GM12878 (cell line): Measurements from ENCODE around the gene CDC16. TPM values are rescaled to one million over a fixed set of nuclear protein-coding genes. Genes with fewer than 3 reads are reported as not detected.
"Not testable (repeated sequence)": the region's sequence is repeated elsewhere in the genome, so short reads cannot be mapped to it uniquely, and the experiment has no call there.

ENCODE experiments used
- ATAC-seq: fragments of 200-7000 bp; cut with Tn5 transposase; 3 replicates; pipeline ENCODE4 v1.9.1; 2020; ENCODE audit warnings: mild to moderate bottlenecking, moderate library complexity
- BruUV-seq: library from RNA; stranded (reverse); fragments of 400-500 nt; replicated peaks from 2 replicates; lab custom pipeline; 2021; lab: Mats Ljungman, UMichigan
- CTCF ChIA-PET: fragments of 300-600 bp; sonication (Branson Sonifier 250); formaldehyde crosslinking; extraction: SDS; loops from one replicate; lab custom pipeline; 2021; ENCODE audit warnings: inconsistent platforms; lab: Yijun Ruan, JAX
- POLR2A ChIA-PET: fragments of 350-600 bp; formaldehyde crosslinking; extraction: SDS; loops from one replicate; lab custom pipeline; 2021; ENCODE audit warnings: inconsistent platforms; lab: Charles Lee
- RAD21 ChIA-PET: fragments of 300-600 bp; sonication (Branson Sonifier 250); formaldehyde crosslinking; loops from one replicate; lab custom pipeline; 2023; ENCODE audit warnings: antibody characterized with exemption; ENCODE audit not compliant: unreplicated experiment; lab: Charles Lee
- SMC1A ChIA-PET: fragments of 300-600 bp; sonication (Branson Sonifier 250); formaldehyde crosslinking; loops from one replicate; lab custom pipeline; 2023; ENCODE audit not compliant: unreplicated experiment, uncharacterized antibody; lab: Charles Lee
- DNase-seq: peaks from one replicate; pipeline ENCODE4 v3.0.0-alpha.2; 2011; ENCODE audit warnings: low read depth, low spot score
- FAIRE-seq: peaks from 3 replicates; lab custom pipeline; 2011; peaks lifted over from hg19 to GRCh38; lab: Jason Lieb, UNC
- H2AFZ ChIP-seq: 2 replicates; pipeline ENCODE4 v1.6.0; 2011; ENCODE audit warnings: low read depth, low read length, control low read depth; ENCODE audit not compliant: control insufficient read depth
- H3K27ac ChIP-seq: 2 replicates; pipeline ENCODE4 v1.5.1; 2011; ENCODE audit warnings: control low read depth; ENCODE audit not compliant: control insufficient read depth, insufficient read depth
- H3K27me3 ChIP-seq, 2 experiments: replicated peaks in 1 of 2; 2 replicates each; pipeline versions ENCODE4 v1.6.0 to v1.6.1; 2011; ENCODE audit warnings: low read length in 1 of 2; ENCODE audit not compliant: control insufficient read depth in 2 of 2, insufficient read depth in 2 of 2
- H3K36me3 ChIP-seq, 2 experiments: 2 replicates each; pipeline ENCODE4 v1.5.1; 2011; ENCODE audit warnings: low read length in 1 of 2; ENCODE audit not compliant: control insufficient read depth in 2 of 2, insufficient read depth in 2 of 2
- H3K4me1 ChIP-seq: 2 replicates; pipeline ENCODE4 v1.6.1; 2011; ENCODE audit warnings: mild to moderate bottlenecking, low read length, moderate library complexity, mixed read lengths; ENCODE audit not compliant: control insufficient read depth, insufficient read depth
- H3K4me2 ChIP-seq: 2 replicates; pipeline ENCODE4 v1.6.0; 2011; ENCODE audit warnings: control low read depth; ENCODE audit not compliant: control insufficient read depth, insufficient read depth
- H3K4me3 ChIP-seq: fragments of 200-600 bp; sonication (generic); 2 replicates; pipeline ENCODE4 v1.5.1; 2016
- H3K79me2 ChIP-seq: 2 replicates; pipeline ENCODE4 v1.6.0; 2011; ENCODE audit warnings: low read length; ENCODE audit not compliant: control insufficient read depth, insufficient read depth
- H3K9ac ChIP-seq: 2 replicates; pipeline ENCODE4 v1.8.0; 2011; ENCODE audit warnings: low read length, control low read depth, mixed read lengths; ENCODE audit not compliant: control insufficient read depth, insufficient read depth
- H3K9me3 ChIP-seq: replicated peaks from 3 replicates; pipeline ENCODE4 v1.5.1; 2011; ENCODE audit warnings: mild to moderate bottlenecking, low read length; ENCODE audit not compliant: control insufficient read depth, insufficient read depth
- H4K20me1 ChIP-seq: 2 replicates; pipeline ENCODE4 v1.6.0; 2011; ENCODE audit not compliant: control insufficient read depth, insufficient read depth
- ATF7 ChIP-seq: fragments of 450-650 bp; IDR thresholded peaks from 2 replicates; pipeline ENCODE4 v1.6.1; 2016; ENCODE audit warnings: low read depth, mild to moderate bottlenecking
- BHLHE40 ChIP-seq, 2 experiments: fragments of 450-650 bp in 1 of 2; IDR thresholded peaks; 2 replicates each; pipeline ENCODE4 v1.6.1; 2011 to 2017; ENCODE audit warnings: low read depth in 2 of 2, borderline replicate concordance in 1 of 2, improper control_type of control experiment in 1 of 2, low read length in 1 of 2, mild to moderate bottlenecking in 1 of 2
- HSF1 ChIP-seq: fragments of 150-350 bp; IDR thresholded peaks from 2 replicates; pipeline ENCODE4 v1.6.1; 2014; ENCODE audit warnings: mild to moderate bottlenecking, low read depth, low read length
- NFYA ChIP-seq: IDR thresholded peaks from 2 replicates; pipeline ENCODE4 v1.6.1; 2011; ENCODE audit warnings: low read depth, mild to moderate bottlenecking, low read length, improper control_type of control experiment, borderline replicate concordance
- NFYB ChIP-seq: IDR thresholded peaks from 2 replicates; pipeline ENCODE4 v1.6.1; 2011; ENCODE audit warnings: low read depth, mild to moderate bottlenecking, low read length, improper control_type of control experiment, moderate library complexity; ENCODE audit not compliant: insufficient read depth
- SMAD5 ChIP-seq: IDR thresholded peaks from 2 replicates; pipeline ENCODE4 v1.6.1; 2016; ENCODE audit warnings: antibody characterized with exemption, low read depth
- SMARCA5 ChIP-seq: fragments of 450-650 bp; IDR thresholded peaks from 2 replicates; pipeline ENCODE4 v1.6.1; 2017; ENCODE audit warnings: mild to moderate bottlenecking
- USF1 ChIP-seq: IDR thresholded peaks from 2 replicates; pipeline ENCODE4 v1.6.1; 2011; ENCODE audit warnings: borderline replicate concordance, low read depth, mild to moderate bottlenecking, moderate library complexity, mixed read lengths, low read length; ENCODE audit not compliant: insufficient read depth; ENCODE audit errors: extremely low read length
- ZNF24 ChIP-seq: fragments of 450-650 bp; IDR thresholded peaks from 2 replicates; pipeline ENCODE4 v1.6.1; 2017; ENCODE audit warnings: antibody characterized with exemption, mild to moderate bottlenecking
- WGBS: methylation state at CpG from one replicate; pipeline ENCODE4 v1.1.6; 2016; ENCODE audit warnings: low lambda C conversion rate; ENCODE audit not compliant: insufficient replicate concordance, insufficient coverage; ENCODE audit errors: missing lambda C conversion rate; 5-methylcytosine and 5-hydroxymethylcytosine counted together
- in situ Hi-C: fragments of 300-500 bp; cut with MboI; formaldehyde crosslinking; loops from 9 replicates; pipeline ENCODE4 v1.14.3; 2018; ENCODE audit warnings: mixed read lengths
- intact Hi-C: fragments of 100-400 bp; cut with micrococcal nuclease; formaldehyde crosslinking; loops from one replicate; pipeline ENCODE4 v1.14.2; 2022; ENCODE audit not compliant: unreplicated experiment
- polyA plus RNA-seq, 11 experiments: library from polyadenylated mRNA; depleted of rRNA in 4 of 11; unstranded in 6 of 11; stranded (reverse) in 5 of 11; fragments of >200 nt; fragmentation: Nextera tagmentation in 4 of 11; fragmentation: Illumina TruSeq in 1 of 11; extraction: Ambion mirVana in 4 of 11; extraction: Trizol in 1 of 11; gene quantifications; 1 replicate in 1 of 11; 2 replicates in 10 of 11; pipeline versions ENCODE4 v1.2.1 to v1.2.3, GENCODE V29; 2011 to 2016; ENCODE audit warnings: inconsistent platforms in 2 of 11, missing spikeins in 2 of 11, low read depth in 1 of 11
- total RNA-seq, 4 experiments: library from RNA; depleted of rRNA in 3 of 4; stranded (reverse); fragments of >200 nt in 3 of 4; fragmentation: Illumina TruSeq in 1 of 4; extraction: Trizol in 1 of 4; gene quantifications; 2 replicates each; pipeline versions ENCODE4 v1.2.1 to v1.2.3, GENCODE V29; 2013 to 2021

Gene CDC16
- total and polyA plus RNA-seq, 10 of the 15 experiments (the other 5 are each of a cell fraction or from before 2014, with no cell fraction given) = 15.4 to 92.9 (median 31.4) TPM

- no TSS peak for BruUV-seq
- no peaks in the 10 kb centered on the region for H3K4me1 ChIP-seq
- FAIRE-seq (no peak), ATAC-seq (no peak), DNase-seq (no peak)
- H4K20me1 ChIP-seq = no peaks in the 10 kb centered on the region
- 97% methylated on average over 7 of the region's 7 CpGs for WGBS
- RAD21 ChIA-PET = no interaction called here
- intact Hi-C loops = no loop called here
- H2AFZ ChIP-seq = no peak overlapping the region
- H3K27me3 ChIP-seq = no peaks in the 10 kb centered on the region
- SMC1A ChIA-PET = interaction anchor here (1.6 kb wide), 1 partner anchor 9 kb away, joined by 4 read pairs; no protein-coding TSS in a partner anchor
- in situ Hi-C loops = no loop called here
- no peak overlapping the region for H3K4me3 ChIP-seq
- H3K9ac ChIP-seq = no peak overlapping the region
- no peaks in the 10 kb centered on the region for H3K9me3 ChIP-seq
- CTCF ChIA-PET = interaction anchor here (1.3 kb wide), 1 partner anchor 10 kb away, joined by 4 read pairs; no protein-coding TSS in a partner anchor
- TF ChIP-seq ZNF24 (no peak), SMARCA5 (no peak), USF1 (no peak), ATF7 (no peak), SMAD5 (no peak), NFYB (no peak), NFYA (no peak), HSF1 (no peak), BHLHE40 (IDR thresholded peaks at IDR 0.05; ENCODE audit: borderline replicate concordance in 1 of 2, low read depth in 2 of 2, low read length in 1 of 2) (no peak)
- TF ChIP-seq, all 136 proteins: peak for 0
- no peak overlapping the region for H3K4me2 ChIP-seq
- no peaks in the 10 kb centered on the region for H3K79me2 ChIP-seq
- POLR2A ChIA-PET = interaction anchor here (0.7 kb wide), 1 partner anchor 8 kb away, joined by 3 read pairs; no protein-coding TSS in a partner anchor
- peaks cover 3 to 38% of the 10 kb centered on the region in 2 experiments; a peak in 3 of 4 replicates for H3K36me3 ChIP-seq
- H3K27ac ChIP-seq = no peak overlapping the region
Observed at GRCh38 chr13:114249077-114249476, 14.4 kb downstream of the CDC16 start.

- H3K4me1 ChIP-seq, H3K79me2 ChIP-seq, H2AFZ ChIP-seq, H3K9me3 ChIP-seq, H3K27ac ChIP-seq, H3K27me3 ChIP-seq, FAIRE-seq, H3K4me3 ChIP-seq, RAD21 ChIA-PET, H4K20me1 ChIP-seq, DNase-seq, intact Hi-C loops, BruUV-seq, CTCF ChIA-PET, ATAC-seq, H3K4me2 ChIP-seq, POLR2A ChIA-PET, in situ Hi-C loops, H3K9ac ChIP-seq: not testable (repeated sequence)
- SMC1A ChIA-PET = interaction anchor here (1.3 to 1.4 kb wide), 2 partner anchors 16 to 89 kb away, joined by 3 to 4 read pairs; no protein-coding TSS in a partner anchor
- 35% methylated on average over 1 of the region's 1 CpG for WGBS
- H3K36me3 ChIP-seq = peaks cover 2 to 38% of the 10 kb centered on the region in 2 experiments; a peak in 3 of 4 replicates
Observed at GRCh38 chr13:114251639-114252440, 17.1 kb downstream of the CDC16 start.
